Measurements from ENCODE around the gene BEAN1. TPM values are rescaled to one million over a fixed set of nuclear protein-coding genes. Genes with fewer than 3 reads are reported as not detected.

BEAN1 gene
- total RNA-seq, 1 donor from 2014 or later, result 1.2 TPM

DNA sequence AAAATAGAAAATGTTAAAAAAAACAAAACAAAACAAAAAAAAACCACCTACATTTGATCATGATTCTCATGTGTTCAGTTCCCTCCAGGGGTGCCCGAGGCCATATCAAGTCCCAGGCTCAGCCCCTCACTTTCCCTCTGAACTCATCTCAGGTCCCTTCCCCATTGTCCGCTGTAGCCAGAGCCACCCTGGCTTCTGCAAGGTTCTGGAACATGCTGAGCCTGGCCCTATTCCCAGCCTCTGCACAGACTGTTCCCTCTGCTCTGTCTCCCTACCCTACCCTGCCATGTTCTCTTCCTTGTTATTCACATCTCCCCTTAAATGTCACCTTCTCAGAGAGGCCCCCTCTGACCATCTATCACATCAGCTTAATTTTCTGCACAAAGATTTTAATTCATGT, 75.9 kb downstream of the BEAN1 start:
- no peaks in the 10 kb centered on the region for H3K9me3 ChIP-seq (ENCODE audit: insufficient read depth, low read depth, low read length)
- no peak for FAIRE-seq
- H3K79me2 ChIP-seq (ENCODE audit: insufficient read depth, low read length), result no peaks in the 10 kb centered on the region
- H3K27me3 ChIP-seq (ENCODE audit: insufficient read depth, low read length), result no peaks in the 10 kb centered on the region
- H3K4me2 ChIP-seq (ENCODE audit: low read length), result no peak overlapping the region
- H3K27ac ChIP-seq (ENCODE audit: low read depth, low read length), result no peak overlapping the region
- H3K36me3 ChIP-seq (ENCODE audit: insufficient read depth, low read length), result no peaks in the 10 kb centered on the region
- H3K36me3 Mint-ChIP-seq (ENCODE audit: low read depth, unreplicated experiment), result no peaks in the 10 kb centered on the region
- no peaks in the 10 kb centered on the region for H4K20me1 ChIP-seq (ENCODE audit: insufficient read depth, low read length)
- H3K4me3 ChIP-seq (ENCODE audit: insufficient read depth, low read depth, low read length), result no peak overlapping the region
- peaks cover 3% of the 10 kb centered on the region for H3K4me1 ChIP-seq (ENCODE audit: insufficient read depth, low read length)
- no peak for DNase-seq (ENCODE audit: low read depth)
- no peak overlapping the region for H3K4me3 Mint-ChIP-seq (ENCODE audit: unreplicated experiment)
- H3K9me3 Mint-ChIP-seq (ENCODE audit: unreplicated experiment), result peaks cover 7% of the 10 kb centered on the region
- peaks cover 9% of the 10 kb centered on the region for H3K27me3 Mint-ChIP-seq (ENCODE audit: low read depth, unreplicated experiment)
- peaks cover under 1% of the 10 kb centered on the region for H3K4me1 Mint-ChIP-seq (ENCODE audit: low read depth, unreplicated experiment)
- TF ChIP-seq EZH2 (IDR thresholded peaks at IDR 0.05; ENCODE audit: insufficient read depth, low read length), result no peak
- TF ChIP-seq, protein P1, sequence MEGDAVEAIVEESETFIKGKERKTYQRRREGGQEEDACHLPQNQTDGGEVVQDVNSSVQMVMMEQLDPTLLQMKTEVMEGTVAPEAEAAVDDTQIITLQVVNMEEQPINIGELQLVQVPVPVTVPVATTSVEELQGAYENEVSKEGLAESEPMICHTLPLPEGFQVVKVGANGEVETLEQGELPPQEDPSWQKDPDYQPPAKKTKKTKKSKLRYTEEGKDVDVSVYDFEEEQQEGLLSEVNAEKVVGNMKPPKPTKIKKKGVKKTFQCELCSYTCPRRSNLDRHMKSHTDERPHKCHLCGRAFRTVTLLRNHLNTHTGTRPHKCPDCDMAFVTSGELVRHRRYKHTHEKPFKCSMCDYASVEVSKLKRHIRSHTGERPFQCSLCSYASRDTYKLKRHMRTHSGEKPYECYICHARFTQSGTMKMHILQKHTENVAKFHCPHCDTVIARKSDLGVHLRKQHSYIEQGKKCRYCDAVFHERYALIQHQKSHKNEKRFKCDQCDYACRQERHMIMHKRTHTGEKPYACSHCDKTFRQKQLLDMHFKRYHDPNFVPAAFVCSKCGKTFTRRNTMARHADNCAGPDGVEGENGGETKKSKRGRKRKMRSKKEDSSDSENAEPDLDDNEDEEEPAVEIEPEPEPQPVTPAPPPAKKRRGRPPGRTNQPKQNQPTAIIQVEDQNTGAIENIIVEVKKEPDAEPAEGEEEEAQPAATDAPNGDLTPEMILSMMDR (IDR thresholded peaks at IDR 0.05; ENCODE audit: insufficient read depth, low read depth, low read length), result no peak
- H3K9ac ChIP-seq (ENCODE audit: low read length), result no peak overlapping the region
- no peak overlapping the region for H3K27ac Mint-ChIP-seq (ENCODE audit: unreplicated experiment)
- H2AFZ ChIP-seq (ENCODE audit: low read depth, low read length), result no peak overlapping the region

DNA sequence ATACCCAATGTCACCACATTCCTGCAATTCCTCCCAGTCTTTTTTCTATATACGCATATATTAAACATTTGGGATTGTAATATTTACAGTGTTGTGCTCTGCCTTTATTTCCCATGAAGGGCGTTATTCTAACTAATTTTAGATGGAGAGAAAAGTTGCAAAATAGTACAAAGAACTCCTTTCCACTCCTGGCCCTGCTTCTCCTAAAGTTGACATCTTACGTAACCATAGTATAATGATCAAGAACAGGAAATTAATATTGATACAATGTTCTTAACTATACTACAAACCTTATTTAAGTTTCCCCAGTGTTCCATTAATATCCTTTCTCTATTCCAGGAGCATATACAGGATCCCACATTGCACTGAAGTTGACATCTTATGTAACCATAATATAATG, 76.5 kb downstream of the BEAN1 start:
- Mint-ChIP-seq H3K4me1 (ENCODE audit: low read depth, unreplicated experiment) (peaks cover 3% of the 10 kb centered on the region), H3K27me3 (ENCODE audit: low read depth, unreplicated experiment) (peaks cover 6% of the 10 kb centered on the region), H3K27ac (ENCODE audit: unreplicated experiment) (no peak overlapping the region), H3K4me3 (ENCODE audit: unreplicated experiment) (no peak overlapping the region), H3K9me3 (ENCODE audit: unreplicated experiment) (peaks cover 4% of the 10 kb centered on the region), H3K36me3 (ENCODE audit: low read depth, unreplicated experiment) (no peaks in the 10 kb centered on the region)
- DNase-seq (ENCODE audit: low read depth), result no peak
- Histone ChIP-seq H3K79me2 (ENCODE audit: insufficient read depth, low read length) (no peaks in the 10 kb centered on the region), H3K4me2 (ENCODE audit: low read length) (no peak overlapping the region), H3K27ac (ENCODE audit: low read depth, low read length) (no peak overlapping the region), H2AFZ (ENCODE audit: low read depth, low read length) (no peak overlapping the region), H3K9ac (ENCODE audit: low read length) (no peak overlapping the region), H3K9me3 (ENCODE audit: insufficient read depth, low read depth, low read length) (no peaks in the 10 kb centered on the region), H3K27me3 (ENCODE audit: insufficient read depth, low read length) (no peaks in the 10 kb centered on the region), H4K20me1 (ENCODE audit: insufficient read depth, low read length) (no peaks in the 10 kb centered on the region), H3K36me3 (ENCODE audit: insufficient read depth, low read length) (no peaks in the 10 kb centered on the region), H3K4me1 (ENCODE audit: insufficient read depth, low read length) (peaks cover 5% of the 10 kb centered on the region), H3K4me3 (ENCODE audit: insufficient read depth, low read depth, low read length) (no peak overlapping the region)
- FAIRE-seq, result no peak
- no peak for TF ChIP-seq EZH2 (IDR thresholded peaks at IDR 0.05; ENCODE audit: insufficient read depth, low read length)
- TF ChIP-seq, protein P1 (IDR thresholded peaks at IDR 0.05; ENCODE audit: insufficient read depth, low read depth, low read length), result no peak

DNA sequence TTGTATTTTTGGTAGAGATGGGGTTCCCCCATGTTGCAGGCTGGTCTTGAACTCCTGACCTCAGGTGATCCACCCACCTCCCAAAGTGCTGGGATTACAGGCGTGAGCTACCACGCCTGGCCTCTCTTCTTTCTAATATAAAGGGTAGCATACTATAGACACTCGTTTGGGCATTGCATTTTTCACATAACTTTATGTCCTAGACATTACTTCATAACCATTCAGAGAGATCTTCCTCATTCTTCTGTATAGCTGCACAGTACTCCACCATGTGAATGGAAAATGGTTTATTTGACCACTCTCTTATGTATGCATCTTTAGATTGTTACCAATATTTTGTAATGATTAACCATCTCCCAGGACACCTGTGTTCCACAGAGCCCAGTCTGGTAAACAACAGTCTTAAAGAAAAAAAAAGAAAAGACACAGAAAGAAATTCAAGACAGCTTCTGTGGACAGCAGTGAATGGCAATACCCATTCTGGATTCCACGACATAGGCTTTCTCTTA, 80.7 kb downstream of the BEAN1 start:
- Histone ChIP-seq H3K36me3 (ENCODE audit: insufficient read depth, low read length) (no peaks in the 10 kb centered on the region), H3K79me2 (ENCODE audit: insufficient read depth, low read length) (no peaks in the 10 kb centered on the region), H3K9me3 (ENCODE audit: insufficient read depth, low read depth, low read length) (no peaks in the 10 kb centered on the region), H3K4me3 (ENCODE audit: insufficient read depth, low read depth, low read length) (no peak overlapping the region), H3K27me3 (ENCODE audit: insufficient read depth, low read length) (no peaks in the 10 kb centered on the region), H3K9ac (ENCODE audit: low read length) (no peak overlapping the region), H4K20me1 (ENCODE audit: insufficient read depth, low read length) (no peaks in the 10 kb centered on the region), H3K27ac (ENCODE audit: low read depth, low read length) (no peak overlapping the region), H3K4me2 (ENCODE audit: low read length) (no peak overlapping the region), H2AFZ (ENCODE audit: low read depth, low read length) (no peak overlapping the region), H3K4me1 (ENCODE audit: insufficient read depth, low read length) (peaks cover 26% of the 10 kb centered on the region)
- DNase-seq (ENCODE audit: low read depth) (no peak), FAIRE-seq (no peak)
- Mint-ChIP-seq H3K9me3 (ENCODE audit: unreplicated experiment) (no peaks in the 10 kb centered on the region), H3K36me3 (ENCODE audit: low read depth, unreplicated experiment) (no peaks in the 10 kb centered on the region), H3K27ac (ENCODE audit: unreplicated experiment) (no peak overlapping the region), H3K27me3 (ENCODE audit: low read depth, unreplicated experiment) (peaks cover 4% of the 10 kb centered on the region), H3K4me3 (ENCODE audit: unreplicated experiment) (no peak overlapping the region), H3K4me1 (ENCODE audit: low read depth, unreplicated experiment) (peaks cover 11% of the 10 kb centered on the region)
- TF ChIP-seq, protein P1 (IDR thresholded peaks at IDR 0.05; ENCODE audit: insufficient read depth, low read depth, low read length), result no peak
- no peak for TF ChIP-seq EZH2 (IDR thresholded peaks at IDR 0.05; ENCODE audit: insufficient read depth, low read length)

Measured in astrocyte (in vitro differentiated cells and primary cell).